ENCODE measurements around the gene RABGAP1L.
"Not testable (repeated sequence)": the region's sequence is repeated elsewhere in the genome, so short reads cannot be mapped to it uniquely, and the experiment has no call there.

The RABGAP1L gene

GRCh38 chr1:174366946-174367345 lies 207.6 kb downstream of the RABGAP1L start:
- no peak for DNase-seq (ENCODE audit: low read depth)

- DNase-seq (ENCODE audit: low read depth), result no peak
Measured at GRCh38 chr1:174367892-174368291, 208.6 kb downstream of the RABGAP1L start.

- no peak for DNase-seq (ENCODE audit: low read depth)
Measured at GRCh38 chr1:174376030-174376429, 216.7 kb downstream of the RABGAP1L start.

- no peak for DNase-seq (ENCODE audit: low read depth)
Measured at GRCh38 chr1:174391716-174392115, 232.4 kb downstream of the RABGAP1L start.

- no peak for DNase-seq (ENCODE audit: low read depth)
Measured at GRCh38 chr1:174393885-174394284, 234.6 kb downstream of the RABGAP1L start.

- DNase-seq (ENCODE audit: low read depth), result no peak
Measured at GRCh38 chr1:174397261-174397660, 237.9 kb downstream of the RABGAP1L start.

- no peak for DNase-seq (ENCODE audit: low read depth)
Measured at GRCh38 chr1:174398246-174398645, 238.9 kb downstream of the RABGAP1L start.

GRCh38 chr1:174399211-174399610 lies 239.9 kb downstream of the RABGAP1L start:
- no peak for DNase-seq (ENCODE audit: low read depth)

GRCh38 chr1:174401075-174401474 lies 241.8 kb downstream of the RABGAP1L start:
- no peak for DNase-seq (ENCODE audit: low read depth)

GRCh38 chr1:174405219-174405618 lies 245.9 kb downstream of the RABGAP1L start:
- no peak for DNase-seq (ENCODE audit: low read depth)

- DNase-seq (ENCODE audit: low read depth), result no peak
Measured at GRCh38 chr1:174406421-174406820, 247.1 kb downstream of the RABGAP1L start.

- no peak for DNase-seq (ENCODE audit: low read depth)
Measured at GRCh38 chr1:174407665-174408064, 248.3 kb downstream of the RABGAP1L start.

GRCh38 chr1:174408146-174408545 lies 248.8 kb downstream of the RABGAP1L start:
- no peak for DNase-seq (ENCODE audit: low read depth)

- not testable (repeated sequence) for DNase-seq (ENCODE audit: low read depth)
Measured at GRCh38 chr1:174409801-174410200, 250.5 kb downstream of the RABGAP1L start.

- no peak for DNase-seq (ENCODE audit: low read depth)
Measured at GRCh38 chr1:174413632-174414031, 254.3 kb downstream of the RABGAP1L start.

- DNase-seq (ENCODE audit: low read depth), result no peak
Measured at GRCh38 chr1:174414203-174414602, 254.9 kb downstream of the RABGAP1L start.

GRCh38 chr1:174415506-174415905 lies 256.2 kb downstream of the RABGAP1L start:
- DNase-seq (ENCODE audit: low read depth), result no peak

GRCh38 chr1:174417921-174418320 lies 258.6 kb downstream of the RABGAP1L start:
- no peak for DNase-seq (ENCODE audit: low read depth)

GRCh38 chr1:174425121-174425520 lies 265.8 kb downstream of the RABGAP1L start:
- DNase-seq (ENCODE audit: low read depth), result no peak

GRCh38 chr1:174426153-174426552 lies 266.8 kb downstream of the RABGAP1L start:
- DNase-seq (ENCODE audit: low read depth), result no peak

- no peak for DNase-seq (ENCODE audit: low read depth)
Measured at GRCh38 chr1:174428033-174428432, 268.7 kb downstream of the RABGAP1L start.

- no peak for DNase-seq (ENCODE audit: low read depth)
Measured at GRCh38 chr1:174428739-174429138, 269.4 kb downstream of the RABGAP1L start.

GRCh38 chr1:174433451-174433850 lies 274.1 kb downstream of the RABGAP1L start:
- no peak for DNase-seq (ENCODE audit: low read depth)

- DNase-seq (ENCODE audit: low read depth), result no peak
Measured at GRCh38 chr1:174445351-174445750, 286.0 kb downstream of the RABGAP1L start.

- no peak for DNase-seq (ENCODE audit: low read depth)
Measured at GRCh38 chr1:174445817-174446216, 286.5 kb downstream of the RABGAP1L start.

Measured in activated gamma-delta T cell treated with anti-CD3 and anti-CD28 coated beads, Interleukin-2, amount 50 U/mL, for 16 hours (primary cell).